ENCODE measurements around the gene ARFGAP3.
"Not testable (repeated sequence)": the region's sequence is repeated elsewhere in the genome, so short reads cannot be mapped to it uniquely, and the experiment has no call there.

Gene ARFGAP3

DNA sequence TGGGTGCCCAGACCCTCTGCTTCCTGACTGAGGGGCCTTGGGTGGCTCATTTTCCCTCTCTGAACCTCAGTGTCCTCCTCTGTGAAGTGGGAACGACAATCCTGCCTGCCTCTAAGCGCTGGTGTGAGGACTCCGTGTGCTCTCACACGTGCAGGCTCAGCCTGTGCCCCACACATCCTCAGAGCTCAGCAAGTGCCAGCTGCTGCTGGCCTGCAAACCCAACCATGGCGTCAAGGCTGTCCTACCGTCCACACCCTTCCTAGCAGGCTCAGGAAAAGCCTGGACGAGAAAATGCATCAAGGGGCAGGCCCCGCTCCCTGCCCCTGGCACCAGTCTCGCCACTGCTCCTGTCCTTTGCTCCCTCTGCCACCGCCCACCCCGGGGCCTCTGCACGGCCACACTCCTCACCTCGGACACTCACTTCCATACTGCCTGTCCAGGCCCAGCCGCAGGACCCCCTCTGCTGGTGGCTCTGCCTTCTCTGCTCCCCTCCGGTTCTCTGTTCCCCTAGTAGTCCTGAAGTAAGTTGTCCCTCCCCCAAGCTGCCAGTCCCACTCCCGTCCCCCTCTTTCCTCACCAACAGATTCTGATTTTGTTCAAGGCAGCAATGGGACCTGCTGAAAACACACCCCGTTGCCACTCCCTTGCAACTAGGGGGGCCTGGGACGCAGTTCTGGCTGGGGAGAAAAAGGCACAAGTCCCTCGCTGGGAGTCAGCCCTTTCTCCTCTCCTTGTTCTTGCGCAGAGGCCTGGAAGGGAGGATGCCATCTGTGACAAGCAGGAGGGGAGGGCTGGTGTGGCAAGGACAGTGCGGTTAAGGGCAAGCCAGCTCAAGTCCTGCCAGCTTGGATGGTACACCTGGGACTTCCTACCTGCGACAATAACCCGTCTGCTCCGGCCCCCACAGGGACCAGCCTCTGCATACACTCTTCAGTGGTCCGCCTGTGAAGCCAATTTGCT lies 62.2 kb downstream of the ARFGAP3 start:
- DNase-seq (ENCODE audit: low read depth): no peak

DNA sequence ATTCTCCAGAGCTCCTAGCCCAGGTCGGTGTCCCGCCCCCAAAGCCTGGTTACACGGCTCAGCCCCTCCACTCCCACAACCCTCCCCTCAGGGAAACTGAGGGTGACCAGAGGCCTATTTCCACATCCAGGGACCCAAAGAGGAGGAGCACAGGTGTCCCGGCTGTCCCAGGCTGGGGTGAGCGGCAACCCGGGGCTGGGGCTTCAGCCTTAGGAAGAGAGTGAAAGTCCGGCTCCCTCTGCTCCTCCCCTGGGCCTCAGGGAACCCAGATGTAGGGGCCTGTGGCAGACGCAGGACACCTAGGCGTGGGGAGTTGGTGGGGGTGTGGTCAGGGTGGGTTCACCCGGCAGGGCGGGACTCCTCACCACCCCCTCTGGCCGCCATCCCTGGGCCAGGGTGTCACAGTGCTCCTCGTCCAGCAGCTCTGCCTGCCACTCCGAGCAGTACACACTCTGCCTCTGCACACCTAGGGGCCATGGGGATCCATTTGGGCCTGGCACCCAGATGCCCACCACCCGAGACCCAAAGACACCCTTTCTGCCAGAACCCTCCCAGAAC lies 63.1 kb downstream of the ARFGAP3 start:
- no peak for DNase-seq (ENCODE audit: low read depth)

DNA sequence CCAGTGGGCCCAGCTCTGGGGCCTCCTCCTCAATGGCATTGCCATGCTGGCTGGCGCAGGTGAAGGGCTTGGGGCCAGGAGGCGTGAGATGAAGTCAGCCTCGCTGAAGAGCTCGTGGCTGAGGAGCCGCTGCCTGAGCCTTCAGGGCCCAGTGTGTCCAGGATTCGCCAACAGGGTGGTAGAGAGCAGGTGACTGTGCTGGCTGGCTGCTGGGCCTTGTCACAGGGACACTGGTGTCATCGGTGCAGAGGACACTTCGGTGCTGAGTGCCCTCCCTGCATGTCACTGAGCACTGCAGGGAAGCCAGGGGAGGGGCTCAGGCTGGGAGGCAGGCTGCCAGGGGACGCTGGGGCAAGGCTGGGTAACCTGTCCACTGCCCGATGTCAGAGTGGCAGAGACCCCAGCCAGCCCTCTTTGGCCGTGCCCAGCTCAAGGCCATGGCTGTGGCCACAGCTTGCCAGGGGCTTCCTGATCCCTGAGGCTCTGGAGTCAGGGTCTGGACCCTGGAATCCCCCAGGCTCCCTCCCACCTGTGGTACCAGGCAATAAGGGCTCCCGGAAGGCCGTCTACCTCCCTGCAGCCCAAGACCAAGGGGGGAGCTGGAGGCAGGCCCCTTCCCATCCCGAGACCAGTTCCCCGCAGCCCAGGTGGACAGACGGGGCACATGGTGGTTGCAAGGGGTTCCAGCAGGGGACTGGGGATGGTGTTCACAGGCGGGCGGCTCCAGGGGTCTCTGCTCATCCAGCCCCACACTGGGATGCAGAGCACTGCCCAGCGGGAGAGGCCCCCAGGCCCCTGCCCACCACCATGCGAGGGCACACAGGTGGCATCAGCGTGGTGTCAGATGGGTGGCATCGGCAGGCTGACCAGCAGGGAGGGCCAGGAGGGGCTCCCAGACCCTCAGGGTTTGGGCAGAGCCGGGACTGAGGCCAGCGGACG lies 63.9 kb downstream of the ARFGAP3 start:
- no peak for DNase-seq (ENCODE audit: low read depth)

DNA sequence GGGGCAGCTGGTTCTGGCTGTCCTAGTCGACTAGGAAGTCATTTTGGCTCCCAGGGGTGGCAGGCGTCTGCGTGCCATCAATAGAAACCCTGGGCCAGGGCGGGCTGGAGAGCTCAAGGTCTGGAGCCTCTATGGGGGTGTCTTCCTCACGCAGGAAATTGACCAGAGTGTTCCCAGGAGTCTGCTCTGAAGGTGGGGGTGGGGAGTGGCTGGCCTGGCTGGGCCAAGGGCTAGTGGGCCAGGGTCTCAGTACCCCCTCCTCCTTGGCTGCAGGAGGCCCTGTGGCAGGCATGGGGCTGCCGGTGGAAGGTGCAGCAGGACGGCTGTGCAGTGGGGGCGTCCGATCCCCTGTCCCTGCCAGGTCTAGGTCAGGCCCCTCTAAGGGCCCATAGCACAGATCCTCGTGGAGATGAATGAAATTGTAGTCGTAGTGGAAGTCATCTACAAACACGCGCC lies 64.6 kb downstream of the ARFGAP3 start:
- DNase-seq (ENCODE audit: low read depth): no peak

DNA sequence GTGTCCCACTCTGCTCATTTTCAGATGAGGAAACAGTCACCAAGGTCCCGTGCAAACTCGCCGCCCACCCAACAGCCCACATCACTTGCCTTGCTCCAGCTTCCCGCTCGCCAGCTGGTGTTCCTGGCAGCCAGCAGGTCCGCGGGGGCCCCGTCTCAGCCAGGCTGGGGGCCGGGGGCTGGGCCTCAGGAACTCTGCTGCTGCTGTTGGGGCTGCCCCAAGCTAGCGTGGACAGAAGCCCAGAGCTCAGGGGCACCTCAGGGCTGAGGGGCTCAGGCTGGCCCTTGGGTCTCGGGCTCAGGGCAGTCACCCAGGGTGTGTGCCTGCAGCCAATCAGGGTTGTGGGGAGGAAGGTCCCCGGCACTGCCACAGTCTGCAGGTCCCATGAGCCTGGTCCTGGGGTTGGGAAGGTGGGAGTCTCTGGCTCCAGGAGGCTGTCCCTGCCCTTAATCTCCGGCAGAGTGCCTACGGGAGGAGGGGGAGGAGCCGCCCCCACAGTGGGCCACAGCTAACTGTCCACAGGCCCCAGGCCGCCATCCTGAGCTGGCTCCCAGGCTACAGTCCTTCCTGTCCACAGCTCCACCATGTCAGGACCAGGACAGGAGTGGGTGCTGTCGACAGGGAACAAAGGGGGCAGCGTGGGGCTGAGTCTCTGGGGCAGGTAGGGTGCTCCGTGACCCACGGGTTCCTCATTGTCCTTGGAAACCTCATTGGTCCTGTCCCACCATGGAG lies 65.2 kb downstream of the ARFGAP3 start:
- DNase-seq (ENCODE audit: low read depth): no peak

DNA sequence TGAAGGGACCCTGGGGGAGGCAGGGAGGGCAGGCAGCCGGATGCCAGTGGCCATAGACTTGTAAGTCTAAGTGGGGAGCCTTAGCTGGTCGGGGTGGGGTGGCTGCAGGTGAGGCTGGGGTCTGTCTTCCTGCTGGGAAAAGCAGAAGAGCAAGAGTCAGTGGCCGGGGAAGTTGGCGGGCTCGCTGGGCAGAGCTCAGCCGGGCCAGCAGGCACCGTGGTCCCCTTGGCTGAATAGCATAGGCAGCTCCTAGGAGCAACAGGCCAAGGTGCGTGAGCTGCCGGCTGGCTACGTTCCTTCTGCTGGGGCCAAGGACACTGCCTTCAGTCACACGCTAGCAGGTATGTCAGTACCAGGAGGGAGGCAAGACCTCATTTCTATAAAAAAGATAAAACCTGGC lies 68.6 kb downstream of the ARFGAP3 start:
- DNase-seq (ENCODE audit: low read depth): no peak

DNA sequence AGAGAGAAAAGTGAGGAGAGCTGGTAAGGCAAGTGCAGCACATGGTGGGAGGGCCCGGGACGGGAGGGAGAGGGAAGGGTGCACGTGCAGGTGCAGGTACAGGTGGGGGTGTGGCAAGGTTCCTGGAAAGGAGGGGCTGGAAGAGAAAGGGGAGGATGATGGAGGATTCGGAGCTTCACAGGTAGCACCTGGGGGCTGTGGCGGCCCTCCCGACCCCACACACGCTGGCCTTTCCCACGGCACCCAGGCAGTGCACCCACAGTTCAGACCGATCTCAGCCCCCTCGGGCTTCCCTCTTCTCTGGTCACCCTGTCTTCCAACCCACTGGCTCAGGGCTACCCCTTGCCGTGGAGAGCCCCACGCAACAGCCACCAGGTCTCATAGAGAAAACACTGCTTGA lies 69.1 kb downstream of the ARFGAP3 start:
- no peak for DNase-seq (ENCODE audit: low read depth)

DNA sequence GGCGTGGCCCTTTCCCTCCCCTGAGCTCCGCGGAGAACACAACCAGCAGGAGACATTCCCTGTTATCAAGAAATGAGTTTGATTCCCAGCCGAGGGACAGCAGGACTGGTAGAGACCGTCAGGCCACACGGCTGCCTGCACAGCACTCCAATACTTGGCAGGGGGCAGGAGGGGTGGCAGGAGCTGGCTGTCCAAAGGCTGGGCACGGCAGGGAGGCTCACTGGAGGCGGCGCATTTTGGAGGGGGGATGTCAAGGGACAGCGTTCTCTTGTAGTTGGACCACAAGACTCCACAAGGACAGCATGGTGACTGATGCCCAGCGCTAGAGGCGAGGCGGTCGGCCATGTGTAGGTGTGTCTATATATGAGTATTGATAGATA lies 69.7 kb downstream of the ARFGAP3 start:
- DNase-seq (ENCODE audit: low read depth): no peak

DNA sequence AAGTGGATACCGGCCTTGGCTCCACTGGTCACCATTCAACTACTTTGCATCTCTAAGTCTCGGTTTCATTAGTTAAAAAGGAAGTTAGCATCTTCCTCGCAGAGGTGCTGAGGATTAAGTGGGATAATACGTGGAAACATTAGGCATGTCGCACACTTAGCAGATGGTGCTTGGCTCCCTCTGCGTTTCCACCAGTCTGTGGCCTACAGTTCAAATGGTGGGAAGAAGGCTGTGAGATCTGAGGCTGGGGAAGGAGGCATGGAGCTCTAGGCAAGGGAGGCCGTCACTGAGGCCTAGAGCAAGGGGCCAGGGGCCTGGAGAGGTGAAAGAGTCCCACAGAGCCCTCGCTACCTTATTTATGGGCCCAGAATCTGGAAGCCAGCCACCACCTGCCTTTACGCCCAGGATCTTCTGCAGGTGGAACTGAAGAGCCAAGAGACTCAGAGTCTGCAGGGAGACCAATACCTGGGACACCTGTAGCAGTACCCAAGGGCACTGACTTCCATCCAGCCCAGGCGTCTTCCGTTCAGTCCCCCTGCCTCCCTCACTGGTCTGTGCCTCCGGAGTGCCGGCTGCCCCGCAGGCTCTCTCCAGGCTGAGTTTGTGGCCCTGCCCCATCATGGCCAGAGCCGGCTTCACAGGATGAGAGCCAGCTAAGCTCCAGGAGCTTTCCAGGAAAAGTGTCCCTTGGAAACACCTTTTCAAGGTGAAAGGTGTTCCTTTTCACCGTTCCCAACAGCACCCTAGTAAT lies 70.3 kb downstream of the ARFGAP3 start:
- DNase-seq (ENCODE audit: low read depth): no peak

DNA sequence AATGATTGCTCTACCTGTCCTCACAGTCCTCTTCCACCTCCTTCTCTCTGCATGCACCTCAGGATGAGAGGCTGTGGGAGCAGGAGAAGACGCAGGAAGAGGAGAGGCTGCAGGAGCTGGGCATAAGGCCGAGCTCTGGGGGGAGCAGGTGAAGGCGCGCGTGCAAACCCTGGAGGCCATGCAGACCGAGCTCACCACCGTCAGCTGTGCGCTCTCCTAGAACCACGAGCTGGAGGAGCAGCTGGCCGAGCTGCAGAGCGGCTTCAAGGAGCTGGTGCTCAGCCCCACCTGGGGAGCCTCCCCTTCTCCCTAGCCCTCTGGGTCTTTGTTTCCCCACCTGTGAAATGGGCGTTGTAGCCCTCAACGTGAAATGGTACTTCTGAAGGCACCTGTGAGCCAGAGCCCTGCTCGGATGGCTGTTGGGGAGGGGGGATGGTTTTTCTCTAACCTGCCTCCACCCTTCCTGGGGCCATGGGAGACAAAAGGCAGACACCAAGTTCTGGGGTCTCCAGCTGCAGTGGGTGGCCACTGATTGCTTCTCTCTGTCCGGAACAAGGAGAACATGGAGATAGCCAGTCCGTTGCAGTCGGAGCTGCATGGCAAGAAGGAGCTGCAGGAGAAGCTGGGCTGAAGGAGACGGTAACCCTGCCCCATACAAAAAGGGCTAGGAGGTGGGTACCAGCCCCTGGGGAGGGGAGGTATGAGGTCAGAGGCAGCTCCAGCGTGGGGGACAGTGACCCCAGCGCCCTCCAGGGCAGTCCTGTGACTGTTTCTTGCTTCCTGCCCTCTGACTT lies 71.2 kb downstream of the ARFGAP3 start:
- no peak for DNase-seq (ENCODE audit: low read depth)

DNA sequence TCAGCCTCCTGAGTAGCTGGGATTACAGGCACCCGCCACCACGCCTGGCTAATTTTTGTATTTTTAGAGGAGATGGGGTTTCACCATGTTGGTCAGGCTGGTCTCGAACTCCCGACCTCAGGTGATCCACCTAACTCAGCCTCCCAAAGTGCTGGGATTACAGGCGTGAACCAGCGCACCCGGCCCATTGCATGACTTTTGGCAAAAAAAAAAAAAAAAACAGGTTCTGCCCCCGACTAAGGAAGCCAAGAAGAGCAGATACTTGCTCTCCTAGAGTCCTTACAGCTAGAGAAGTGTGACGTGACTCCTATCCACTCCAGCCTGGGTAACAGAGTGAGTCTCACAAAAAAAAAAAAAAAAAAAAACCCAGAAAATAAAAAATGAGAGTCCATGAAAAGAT lies 74.8 kb downstream of the ARFGAP3 start:
- DNase-seq (ENCODE audit: low read depth): not testable (repeated sequence)

DNA sequence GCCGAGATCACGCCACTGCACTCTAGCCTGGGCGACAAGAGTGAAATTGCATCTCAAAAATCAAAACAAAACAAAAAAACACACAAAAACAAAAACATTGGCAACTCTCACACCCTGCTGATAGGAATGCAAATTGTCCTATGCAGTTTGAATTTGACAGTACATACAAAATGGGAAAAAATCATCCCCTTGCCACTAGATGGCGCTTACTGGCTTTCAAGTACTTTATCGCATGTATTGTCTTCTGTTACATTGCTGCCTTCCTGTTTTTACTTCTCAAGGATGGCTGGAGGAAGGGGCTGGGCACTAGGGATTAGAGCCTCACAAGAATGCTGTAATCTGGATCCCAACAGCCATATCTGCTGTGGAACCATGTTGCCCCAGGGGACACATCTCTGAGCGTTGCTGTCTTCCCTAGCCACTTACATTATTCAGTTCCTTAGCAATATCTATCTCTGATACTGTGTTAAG lies 77.0 kb downstream of the ARFGAP3 start:
- peak; percentile 87 for DNase-seq (ENCODE audit: low read depth)

DNA sequence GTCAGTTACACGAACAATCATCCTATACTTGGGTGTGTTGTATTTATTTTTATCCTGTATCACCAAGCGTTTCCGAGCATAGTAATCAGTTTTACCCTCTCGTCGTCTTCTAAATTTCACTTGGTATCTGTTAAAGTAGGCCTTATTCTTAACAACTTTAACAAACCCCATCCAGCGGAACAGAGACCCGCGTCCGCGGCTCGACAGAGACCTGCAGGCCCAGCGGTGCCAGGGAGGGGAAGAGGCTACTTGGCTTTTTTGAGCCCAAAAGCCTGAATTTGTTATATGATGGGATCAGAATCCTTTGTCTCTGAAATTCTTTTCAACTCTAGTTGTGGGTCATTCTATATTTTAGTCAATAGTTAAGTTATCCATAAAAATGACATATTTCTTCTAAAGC lies 79.9 kb downstream of the ARFGAP3 start:
- DNase-seq (ENCODE audit: low read depth): no peak

DNA sequence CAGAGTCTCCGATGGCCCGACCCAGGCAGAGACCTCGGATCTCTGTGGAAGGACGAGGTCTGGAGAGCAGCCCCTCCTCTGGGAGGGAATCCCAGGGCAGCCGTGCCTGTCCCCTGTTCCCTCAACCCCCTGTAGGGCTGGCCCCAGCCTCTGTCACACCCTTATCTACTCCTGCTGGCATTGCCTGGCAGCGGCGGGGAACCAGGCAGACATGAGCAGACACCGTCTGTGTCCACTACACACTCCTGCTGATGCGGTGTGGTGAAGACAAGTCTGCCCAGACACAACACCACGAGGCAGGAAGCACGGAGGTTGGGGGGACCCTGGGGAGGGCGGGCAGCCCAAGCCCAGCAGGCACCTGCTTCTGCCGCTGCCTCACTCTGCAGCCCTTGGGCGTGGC lies 83.9 kb downstream of the ARFGAP3 start:
- DNase-seq (ENCODE audit: low read depth): no peak

DNA sequence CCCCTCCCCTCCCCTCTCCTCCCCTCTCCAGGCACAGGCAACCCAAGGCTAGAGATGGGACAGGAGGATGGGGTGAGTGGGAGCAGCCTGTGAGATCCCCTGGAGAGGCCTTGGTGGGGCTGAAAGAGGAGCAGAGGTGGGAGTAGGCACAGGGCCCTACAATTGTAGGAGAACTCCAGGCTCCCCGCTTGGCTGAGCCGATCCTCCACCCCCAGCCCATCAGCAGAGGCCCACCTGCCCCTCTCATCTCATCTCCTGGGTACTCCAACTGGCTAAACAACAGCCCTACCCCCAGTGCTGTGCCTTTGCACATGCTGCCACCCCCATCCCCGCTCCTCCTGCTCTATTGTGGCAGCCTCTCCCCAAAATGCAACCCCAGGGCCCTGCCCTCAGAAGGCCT lies 84.4 kb downstream of the ARFGAP3 start:
- DNase-seq (ENCODE audit: low read depth): no peak

DNA sequence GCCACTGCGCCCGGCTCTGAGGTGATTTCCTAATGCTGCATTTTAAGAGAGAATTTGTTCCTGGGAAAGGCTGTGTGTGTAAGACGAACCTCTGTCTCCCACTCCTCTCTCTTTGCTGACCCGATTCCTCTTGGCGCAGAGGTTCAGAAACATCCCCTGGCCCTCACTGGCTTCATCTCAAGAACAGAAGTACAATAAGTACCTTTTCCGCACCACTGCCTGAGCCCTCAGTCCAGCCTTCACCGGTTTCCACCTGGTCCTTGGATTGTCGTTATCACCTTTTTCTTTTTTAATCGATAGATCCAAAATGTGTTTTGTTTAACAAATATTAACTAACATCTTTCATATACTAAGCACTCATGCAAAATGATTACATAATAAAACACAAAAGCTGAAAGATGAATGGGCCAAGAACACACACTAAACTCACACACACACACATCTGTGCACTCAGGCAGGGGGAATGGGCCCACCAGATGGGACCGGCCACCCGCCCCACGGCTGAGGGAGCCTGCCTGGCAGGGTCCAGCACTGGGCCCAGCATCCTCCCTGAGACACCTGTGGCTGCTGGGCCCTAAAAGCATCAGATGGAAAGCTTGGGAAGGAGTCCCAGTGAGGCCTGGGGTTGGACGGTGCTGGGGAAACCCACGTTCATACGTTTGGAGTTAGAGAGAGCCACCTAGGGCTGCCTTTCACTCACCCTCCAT lies 86.0 kb downstream of the ARFGAP3 start:
- DNase-seq (ENCODE audit: low read depth): no peak

DNA sequence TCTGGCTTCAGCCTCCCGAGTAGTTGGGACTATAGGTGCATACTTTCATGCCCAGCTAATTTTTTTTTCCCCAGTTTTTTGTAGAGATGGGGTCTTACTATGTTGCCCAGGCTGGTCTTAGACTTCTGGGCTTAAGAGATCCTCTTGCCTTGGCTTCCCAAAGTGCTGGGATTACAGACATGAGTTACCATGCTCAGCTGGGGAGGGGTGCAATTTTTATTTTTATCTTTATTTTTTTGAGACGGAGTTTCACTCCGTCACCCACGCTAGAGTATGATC lies 86.7 kb downstream of the ARFGAP3 start:
- no peak for DNase-seq (ENCODE audit: low read depth)

DNA sequence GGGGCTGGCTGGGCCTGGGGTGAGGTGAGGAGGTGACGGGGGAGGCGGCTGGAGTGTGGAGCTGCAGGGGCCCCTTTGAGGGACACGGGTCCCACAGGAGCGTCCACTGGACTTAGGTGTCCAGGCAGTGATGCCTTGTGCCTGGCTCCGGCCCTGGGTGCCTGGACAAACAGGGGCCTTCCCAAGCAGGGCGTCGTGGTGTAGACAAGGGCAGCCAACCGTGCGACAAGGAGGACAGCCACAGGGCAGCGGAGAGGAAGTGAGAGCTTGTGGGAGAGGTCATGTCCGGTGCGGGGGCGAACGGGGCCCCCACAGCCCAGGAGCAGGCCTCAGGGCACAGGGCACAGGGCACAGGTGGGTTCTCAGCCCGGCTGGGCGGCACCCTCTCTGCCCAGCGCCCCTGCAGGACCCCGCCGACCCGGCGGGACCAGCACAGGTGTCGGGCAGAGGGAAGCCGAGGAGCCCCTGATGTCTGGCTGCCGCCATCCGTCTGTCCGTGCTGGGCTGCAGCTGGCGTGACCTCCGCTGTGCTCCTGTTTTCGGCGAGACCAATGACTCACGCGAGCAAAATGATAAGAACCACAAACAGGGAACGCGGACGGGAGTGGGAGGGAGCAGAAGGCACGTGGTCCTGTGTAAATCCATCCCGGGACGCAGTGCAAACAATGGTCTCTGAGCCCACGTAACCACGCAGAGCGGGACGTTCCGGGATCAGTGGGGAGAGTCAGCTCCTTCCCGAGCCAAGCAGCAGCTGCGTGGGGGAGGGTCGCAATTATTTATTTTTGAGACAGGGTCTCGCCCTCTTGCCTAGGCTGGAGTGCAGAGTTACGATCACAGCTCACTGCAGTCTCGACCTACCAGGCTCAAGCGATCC lies 87.3 kb downstream of the ARFGAP3 start:
- peak; percentile 71 for DNase-seq (ENCODE audit: low read depth)

DNA sequence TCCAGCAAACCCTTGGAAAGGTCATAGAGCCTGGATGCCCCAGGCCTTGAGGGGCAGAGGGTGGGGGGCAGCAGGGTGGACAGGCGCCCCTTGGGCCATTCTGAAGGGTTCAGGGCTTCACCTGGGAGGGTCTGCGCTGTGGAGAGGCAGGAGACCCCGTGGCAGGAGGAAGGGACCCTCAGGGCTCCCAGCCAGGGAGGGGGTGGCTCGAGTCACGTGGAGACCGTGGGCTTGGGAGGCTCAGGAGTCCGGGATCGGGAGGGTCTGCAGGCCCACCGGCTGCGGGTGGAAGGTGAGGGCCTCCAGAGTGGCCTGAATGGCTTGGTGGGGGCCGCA lies 87.9 kb downstream of the ARFGAP3 start:
- no peak for DNase-seq (ENCODE audit: low read depth)
